GM20431 (cell line): ENCODE data around the gene MAML3.

ENCODE experiments used
- in situ Hi-C: fragments of 300-500 bp; cut with MseI, MboI; formaldehyde crosslinking; loops from one replicate; pipeline ENCODE4 v1.15.0; 2020; ENCODE audit warnings: low sequenced_read_pairs; ENCODE audit not compliant: unreplicated experiment

Gene MAML3

GRCh38 chr4:139978692-139979091, 175.3 kb downstream of the MAML3 start:
- in situ Hi-C loops = no loop called here

GRCh38 chr4:139977838-139978609, 176.0 kb downstream of the MAML3 start:
- in situ Hi-C loops = no loop called here

- in situ Hi-C loops = no loop called here
These were observed 178.1 kb downstream of the MAML3 start for GRCh38 chr4:139975830-139976272.

- in situ Hi-C loops = no loop called here
These were observed 180.4 kb downstream of the MAML3 start for GRCh38 chr4:139973616-139974015.

GRCh38 chr4:139973015-139973414, 181.0 kb downstream of the MAML3 start:
- in situ Hi-C loops = no loop called here

- in situ Hi-C loops = no loop called here
These were observed 181.7 kb downstream of the MAML3 start for GRCh38 chr4:139972305-139972704.

- in situ Hi-C loops = no loop called here
These were observed 182.9 kb downstream of the MAML3 start for GRCh38 chr4:139971111-139971510.

- in situ Hi-C loops = no loop called here
These were observed 184.2 kb downstream of the MAML3 start for GRCh38 chr4:139969635-139970266.

- in situ Hi-C loops = no loop called here
These were observed 185.2 kb downstream of the MAML3 start for GRCh38 chr4:139968831-139969230.

- in situ Hi-C loops = no loop called here
These were observed 187.6 kb downstream of the MAML3 start for GRCh38 chr4:139966383-139966782.

GRCh38 chr4:139965789-139966188, 188.2 kb downstream of the MAML3 start:
- in situ Hi-C loops = no loop called here

- in situ Hi-C loops = no loop called here
These were observed 190.3 kb downstream of the MAML3 start for GRCh38 chr4:139963708-139964107.

- in situ Hi-C loops = no loop called here
These were observed 191.8 kb downstream of the MAML3 start for GRCh38 chr4:139962130-139962684.

- in situ Hi-C loops = no loop called here
These were observed 192.5 kb downstream of the MAML3 start for GRCh38 chr4:139961344-139961946.

GRCh38 chr4:139959396-139959795, 194.6 kb downstream of the MAML3 start:
- in situ Hi-C loops = no loop called here

- in situ Hi-C loops = no loop called here
These were observed 195.3 kb downstream of the MAML3 start for GRCh38 chr4:139958739-139959098.

- in situ Hi-C loops = no loop called here
These were observed 195.8 kb downstream of the MAML3 start for GRCh38 chr4:139957986-139958738.

- in situ Hi-C loops = no loop called here
These were observed 196.9 kb downstream of the MAML3 start for GRCh38 chr4:139957065-139957464.

GRCh38 chr4:139956507-139957017, 197.4 kb downstream of the MAML3 start:
- in situ Hi-C loops = no loop called here

- in situ Hi-C loops = no loop called here
These were observed 198.4 kb downstream of the MAML3 start for GRCh38 chr4:139955600-139955999.
